ENCODE measurements around the gene TRIL. TPM values are rescaled to one million over a fixed set of nuclear protein-coding genes. Genes with fewer than 3 reads are reported as not detected.
A peak's percentile ranks its signal among the peaks of the same experiment; 100 is the strongest.

Gene TRIL
- polyA plus RNA-seq (2012; ENCODE audit: insufficient read depth, insufficient read length, low read depth): 0.40 TPM

DNA sequence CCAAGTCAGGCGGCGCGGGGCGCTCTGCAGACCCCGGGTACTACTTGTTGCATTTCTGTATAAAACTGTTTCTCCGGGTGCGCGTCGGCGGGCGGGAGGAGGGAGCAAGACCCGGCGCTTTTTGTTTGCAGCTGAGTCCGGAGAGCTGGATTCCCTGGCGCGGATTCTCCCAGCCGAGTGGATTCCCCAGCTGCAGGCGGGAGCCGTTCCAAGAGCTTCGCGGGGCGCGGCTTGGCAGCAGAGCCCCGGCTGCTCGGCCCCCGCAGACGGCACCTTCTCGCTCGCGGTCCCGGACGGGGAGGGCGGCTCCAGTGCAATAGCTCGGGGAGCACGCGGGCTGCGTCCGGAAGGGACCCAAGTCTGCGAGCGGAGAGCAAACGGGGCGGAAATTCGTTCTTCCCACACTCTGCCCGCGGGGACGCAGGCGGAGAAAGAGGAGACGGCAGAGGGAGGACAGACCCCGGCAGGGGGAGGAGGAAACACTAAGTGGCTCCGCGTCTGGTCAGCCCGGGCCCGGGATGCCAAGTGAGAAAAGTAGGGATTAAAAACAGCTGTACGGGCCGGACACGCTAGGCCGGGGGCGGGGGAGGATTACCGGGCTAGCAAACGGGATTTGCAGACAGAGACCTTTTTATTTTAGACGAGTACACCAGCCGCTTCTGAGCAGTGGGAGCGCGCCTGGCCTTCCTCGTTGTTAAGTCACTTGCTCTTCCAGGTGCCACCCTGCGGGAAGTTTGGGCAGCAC, at the start of gene TRIL:
Gene TRIL (minus strand): TSS at position 96 of the 745 bp plus-strand sequence. CDS start 284 bp downstream, outside the sequence.
- peaks cover 57% of the 10 kb centered on the region for H3K27me3 ChIP-seq
- DNase-seq: peak; percentile 48
- TF ChIP-seq, protein P1, sequence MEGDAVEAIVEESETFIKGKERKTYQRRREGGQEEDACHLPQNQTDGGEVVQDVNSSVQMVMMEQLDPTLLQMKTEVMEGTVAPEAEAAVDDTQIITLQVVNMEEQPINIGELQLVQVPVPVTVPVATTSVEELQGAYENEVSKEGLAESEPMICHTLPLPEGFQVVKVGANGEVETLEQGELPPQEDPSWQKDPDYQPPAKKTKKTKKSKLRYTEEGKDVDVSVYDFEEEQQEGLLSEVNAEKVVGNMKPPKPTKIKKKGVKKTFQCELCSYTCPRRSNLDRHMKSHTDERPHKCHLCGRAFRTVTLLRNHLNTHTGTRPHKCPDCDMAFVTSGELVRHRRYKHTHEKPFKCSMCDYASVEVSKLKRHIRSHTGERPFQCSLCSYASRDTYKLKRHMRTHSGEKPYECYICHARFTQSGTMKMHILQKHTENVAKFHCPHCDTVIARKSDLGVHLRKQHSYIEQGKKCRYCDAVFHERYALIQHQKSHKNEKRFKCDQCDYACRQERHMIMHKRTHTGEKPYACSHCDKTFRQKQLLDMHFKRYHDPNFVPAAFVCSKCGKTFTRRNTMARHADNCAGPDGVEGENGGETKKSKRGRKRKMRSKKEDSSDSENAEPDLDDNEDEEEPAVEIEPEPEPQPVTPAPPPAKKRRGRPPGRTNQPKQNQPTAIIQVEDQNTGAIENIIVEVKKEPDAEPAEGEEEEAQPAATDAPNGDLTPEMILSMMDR (IDR thresholded peaks at IDR 0.05; ENCODE audit: low read depth, low read length): no peak
- H3K36me3 ChIP-seq: no peaks in the 10 kb centered on the region
- peak within 1 kb of the TSS; percentile 48 for H3K4me3 ChIP-seq (ENCODE audit: low read depth, low read length)
- no peaks in the 10 kb centered on the region for H3K9me3 ChIP-seq
- peaks cover 11% of the 10 kb centered on the region for H3K4me1 ChIP-seq

- DNase-seq: no peak
- H3K4me1 ChIP-seq: no peaks in the 10 kb centered on the region
- TF ChIP-seq, protein P1 (IDR thresholded peaks at IDR 0.05; ENCODE audit: low read depth, low read length): no peak
- no peaks in the 10 kb centered on the region for H3K36me3 ChIP-seq
- H3K4me3 ChIP-seq (ENCODE audit: low read depth, low read length): no peak overlapping the region
- H3K9me3 ChIP-seq: no peaks in the 10 kb centered on the region
- no peaks in the 10 kb centered on the region for H3K27me3 ChIP-seq
Measured at GRCh38 chr7:29007127-29007526, 49.0 kb upstream of the TRIL start.

DNA sequence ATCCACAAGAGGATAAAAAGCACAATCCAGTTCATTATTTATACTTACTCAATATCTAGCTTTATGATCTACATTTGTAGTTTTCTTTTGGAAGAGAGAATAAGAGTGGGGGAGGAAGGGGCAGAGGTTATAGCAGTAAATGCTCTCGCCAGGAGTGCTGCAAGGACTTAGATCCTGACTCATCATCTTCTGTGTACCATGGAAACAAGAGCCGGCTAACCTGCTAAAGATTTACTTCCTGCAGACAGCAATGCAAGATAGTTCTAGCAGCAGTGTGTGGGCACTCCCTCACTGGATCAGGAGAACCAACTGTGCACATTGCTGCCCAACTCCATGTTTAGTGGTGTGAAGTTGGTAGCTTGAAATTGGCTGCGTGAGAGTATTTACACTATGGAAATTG, 47.7 kb upstream of the TRIL start:
- Histone ChIP-seq H3K36me3 (no peaks in the 10 kb centered on the region), H3K9me3 (no peaks in the 10 kb centered on the region), H3K4me1 (no peaks in the 10 kb centered on the region), H3K4me3 (ENCODE audit: low read depth, low read length) (no peak overlapping the region), H3K27me3 (no peaks in the 10 kb centered on the region; the same call in 1 of the 2 replicates)
- DNase-seq: no peak
- TF ChIP-seq, protein P1 (IDR thresholded peaks at IDR 0.05; ENCODE audit: low read depth, low read length): no peak

GRCh38 chr7:29005406-29005805, 47.3 kb upstream of the TRIL start:
- Histone ChIP-seq H3K27me3 (no peaks in the 10 kb centered on the region; the same call in 1 of the 2 replicates), H3K9me3 (no peaks in the 10 kb centered on the region), H3K4me3 (ENCODE audit: low read depth, low read length) (no peak overlapping the region), H3K4me1 (no peaks in the 10 kb centered on the region), H3K36me3 (no peaks in the 10 kb centered on the region)
- TF ChIP-seq, protein P1 (IDR thresholded peaks at IDR 0.05; ENCODE audit: low read depth, low read length): no peak
- DNase-seq: no peak

- Histone ChIP-seq H3K9me3 (no peaks in the 10 kb centered on the region), H3K36me3 (no peaks in the 10 kb centered on the region), H3K4me1 (no peaks in the 10 kb centered on the region), H3K27me3 (no peaks in the 10 kb centered on the region; the same call in 1 of the 2 replicates), H3K4me3 (ENCODE audit: low read depth, low read length) (no peak overlapping the region)
- TF ChIP-seq, protein P1 (IDR thresholded peaks at IDR 0.05; ENCODE audit: low read depth, low read length): no peak
- no peak for DNase-seq
Measured at GRCh38 chr7:29003703-29004102, 45.6 kb upstream of the TRIL start.

- H3K4me3 ChIP-seq (ENCODE audit: low read depth, low read length): no peak overlapping the region
- DNase-seq: no peak
- H3K9me3 ChIP-seq: no peaks in the 10 kb centered on the region
- TF ChIP-seq, protein P1 (IDR thresholded peaks at IDR 0.05; ENCODE audit: low read depth, low read length): no peak
- peaks cover 4% of the 10 kb centered on the region for H3K27me3 ChIP-seq
- no peaks in the 10 kb centered on the region for H3K4me1 ChIP-seq
- no peaks in the 10 kb centered on the region for H3K36me3 ChIP-seq
Measured at GRCh38 chr7:29000717-29001076, 42.6 kb upstream of the TRIL start.
